Stimulated activated CD4-positive, alpha-beta T cell treated with anti-CD3 and anti-CD28 coated beads, Interleukin-1b, Interleukin-23, amount 100 ng/mL, for 48 hours (primary cell): Measurements from ENCODE around the gene TMEM174.

Source experiments
- DNase-seq: peaks from one replicate; pipeline ENCODE4 v3.0.0-alpha.2; 2020

TMEM174 gene

GRCh38 chr5:73172951-73173350 lies at the start of gene TMEM174:
TSS of gene TMEM174 (plus strand) at chr5:73173193. CDS start at chr5:73173244, 51 bp downstream.
- no peak for DNase-seq

GRCh38 chr5:73125289-73125688 lies 47.7 kb upstream of the TMEM174 start:
- DNase-seq, result no peak

GRCh38 chr5:73126381-73126780 lies 46.6 kb upstream of the TMEM174 start:
- no peak for DNase-seq

GRCh38 chr5:73126957-73127356 lies 46.0 kb upstream of the TMEM174 start:
- DNase-seq, result no peak

- no peak for DNase-seq
Measured at GRCh38 chr5:73129143-73129542, 43.9 kb upstream of the TMEM174 start.

- no peak for DNase-seq
Measured at GRCh38 chr5:73130811-73131210, 42.2 kb upstream of the TMEM174 start.

GRCh38 chr5:73131711-73132425 lies 41.1 kb upstream of the TMEM174 start:
- no peak for DNase-seq

GRCh38 chr5:73132759-73133158 lies 40.2 kb upstream of the TMEM174 start:
- no peak for DNase-seq

- DNase-seq, result no peak
Measured at GRCh38 chr5:73135021-73135420, 38.0 kb upstream of the TMEM174 start.

GRCh38 chr5:73135429-73136054 lies 37.5 kb upstream of the TMEM174 start:
- DNase-seq, result no peak

- no peak for DNase-seq
Measured at GRCh38 chr5:73136055-73136562, 36.9 kb upstream of the TMEM174 start.

GRCh38 chr5:73137563-73138530 lies 35.1 kb upstream of the TMEM174 start:
- no peak for DNase-seq

GRCh38 chr5:73139485-73139884 lies 33.5 kb upstream of the TMEM174 start:
- DNase-seq, result no peak

- no peak for DNase-seq
Measured at GRCh38 chr5:73140801-73141200, 32.2 kb upstream of the TMEM174 start.

- no peak for DNase-seq
Measured at GRCh38 chr5:73142035-73142434, 31.0 kb upstream of the TMEM174 start.

- no peak for DNase-seq
Measured at GRCh38 chr5:73143716-73144115, 29.3 kb upstream of the TMEM174 start.

- DNase-seq, result no peak
Measured at GRCh38 chr5:73149540-73149939, 23.5 kb upstream of the TMEM174 start.

- DNase-seq, result no peak
Measured at GRCh38 chr5:73150876-73151275, 22.1 kb upstream of the TMEM174 start.

- DNase-seq, result no peak
Measured at GRCh38 chr5:73151766-73152410, 21.1 kb upstream of the TMEM174 start.

GRCh38 chr5:73152411-73153388 lies 20.3 kb upstream of the TMEM174 start:
- DNase-seq, result no peak

- no peak for DNase-seq
Measured at GRCh38 chr5:73153513-73153912, 19.5 kb upstream of the TMEM174 start.
